Esophagus squamous epithelium (tissue), 4 donors: ENCODE data around the gene HSDL2.

Experiments used
- POLR2A ChIP-seq, 4 donors: fragments of 450-650 bp; IDR thresholded peaks; one replicate each; pipeline ENCODE4 v1.6.1; 2017; ENCODE audit warnings: antibody characterized with exemption in 4 of 4, mild to moderate bottlenecking in 4 of 4, moderate library complexity in 3 of 4
- TF ChIP-seq, protein P1 (sequence below), 6 experiments: fragments of 450-650 bp in 4 of 6; fragments of 200-600 bp in 2 of 6; sonication (generic) in 2 of 6; IDR thresholded peaks; one replicate each; pipeline ENCODE4 v1.5.1; 2016 to 2019; ENCODE audit warnings: antibody characterized with exemption in 6 of 6, mild to moderate bottlenecking in 4 of 6, moderate library complexity in 4 of 6

DNA sequence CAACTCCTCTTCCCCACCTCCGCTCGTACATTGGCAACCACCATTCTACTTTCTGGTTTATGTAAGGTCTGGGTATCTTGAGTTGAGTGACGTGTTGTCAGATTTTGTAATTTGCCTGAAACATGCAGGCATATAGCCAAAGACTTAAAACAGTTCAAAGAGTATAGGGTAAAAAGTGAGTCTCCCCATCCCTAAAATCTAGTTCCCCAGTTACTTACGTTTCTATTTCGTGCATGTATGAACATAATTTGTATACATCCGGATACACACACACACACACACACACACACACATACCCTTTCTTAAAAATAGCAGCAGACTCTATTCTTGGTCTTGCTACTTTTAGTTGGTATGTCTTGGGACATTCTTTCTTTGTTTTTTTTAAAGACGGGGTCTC lies 915 bp downstream of the HSDL2 start:
- TF ChIP-seq, protein P1, sequence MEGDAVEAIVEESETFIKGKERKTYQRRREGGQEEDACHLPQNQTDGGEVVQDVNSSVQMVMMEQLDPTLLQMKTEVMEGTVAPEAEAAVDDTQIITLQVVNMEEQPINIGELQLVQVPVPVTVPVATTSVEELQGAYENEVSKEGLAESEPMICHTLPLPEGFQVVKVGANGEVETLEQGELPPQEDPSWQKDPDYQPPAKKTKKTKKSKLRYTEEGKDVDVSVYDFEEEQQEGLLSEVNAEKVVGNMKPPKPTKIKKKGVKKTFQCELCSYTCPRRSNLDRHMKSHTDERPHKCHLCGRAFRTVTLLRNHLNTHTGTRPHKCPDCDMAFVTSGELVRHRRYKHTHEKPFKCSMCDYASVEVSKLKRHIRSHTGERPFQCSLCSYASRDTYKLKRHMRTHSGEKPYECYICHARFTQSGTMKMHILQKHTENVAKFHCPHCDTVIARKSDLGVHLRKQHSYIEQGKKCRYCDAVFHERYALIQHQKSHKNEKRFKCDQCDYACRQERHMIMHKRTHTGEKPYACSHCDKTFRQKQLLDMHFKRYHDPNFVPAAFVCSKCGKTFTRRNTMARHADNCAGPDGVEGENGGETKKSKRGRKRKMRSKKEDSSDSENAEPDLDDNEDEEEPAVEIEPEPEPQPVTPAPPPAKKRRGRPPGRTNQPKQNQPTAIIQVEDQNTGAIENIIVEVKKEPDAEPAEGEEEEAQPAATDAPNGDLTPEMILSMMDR (IDR thresholded peaks at IDR 0.05): no peak
- no peak for TF ChIP-seq POLR2A (IDR thresholded peaks at IDR 0.05)
